Activated CD8-positive, alpha-beta T cell treated with anti-CD3 and anti-CD28 coated beads for 36 hours (primary cell): ENCODE results near the gene EEIG2. TPM values are rescaled to one million over a fixed set of nuclear protein-coding genes. Genes with fewer than 3 reads are reported as not detected.

ENCODE experiments used
- ATAC-seq: fragments of 200-7000 bp; cut with Tn5 transposase; one replicate; pipeline ENCODE4 v1.10.0; 2021; ENCODE audit warnings: mild to moderate bottlenecking, moderate library complexity
- CTCF ChIA-PET: fragments of 350-600 bp; sonication (Branson Sonifier 250); formaldehyde crosslinking; loops from one replicate; lab custom pipeline; 2021; ENCODE audit warnings: antibody characterized with exemption; lab: Charles Lee
- POLR2A ChIA-PET: fragments of 350-600 bp; sonication (Branson Sonifier 250); formaldehyde crosslinking; loops from one replicate; lab custom pipeline; 2021; ENCODE audit warnings: antibody characterized with exemption; lab: Charles Lee
- DNase-seq: peaks from one replicate; pipeline ENCODE4 v3.0.0-alpha.2; 2020
- H3K27ac Mint-ChIP-seq: one replicate; pipeline ENCODE4 v1.8.0; 2021; ENCODE audit warnings: mild to moderate bottlenecking, mixed read lengths
- H3K27me3 Mint-ChIP-seq: one replicate; pipeline ENCODE4 v1.8.0; 2021; ENCODE audit warnings: mixed read lengths
- H3K36me3 Mint-ChIP-seq: one replicate; pipeline ENCODE4 v1.8.0; 2021; ENCODE audit warnings: low read depth, mixed read lengths
- H3K4me1 Mint-ChIP-seq: one replicate; pipeline ENCODE4 v1.8.0; 2021; ENCODE audit warnings: low read depth, mixed read lengths
- H3K4me3 Mint-ChIP-seq: one replicate; pipeline ENCODE4 v1.8.0; 2021; ENCODE audit warnings: mild to moderate bottlenecking, moderate library complexity, mixed read lengths
- H3K9me3 Mint-ChIP-seq: one replicate; pipeline ENCODE4 v1.8.0; 2021; ENCODE audit warnings: mixed read lengths
- CTCF ChIP-seq: fragments of 200-600 bp; IDR thresholded peaks from one replicate; pipeline ENCODE4 v1.8.0; 2022; ENCODE audit warnings: antibody characterized with exemption, mild to moderate bottlenecking
- intact Hi-C: fragments of 100-400 bp; cut with micrococcal nuclease; formaldehyde crosslinking; loops from one replicate; pipeline ENCODE4 v1.10.0; 2022
- total RNA-seq, 2 experiments: library from RNA; stranded (reverse); gene quantifications; one replicate each; pipeline ENCODE4 v1.2.3, GENCODE V29; 2021

Gene EEIG2
- total RNA-seq, 2 experiments from 2014 or later, result 10.4 to 12.6 TPM

- Mint-ChIP-seq H3K4me1 (peaks cover 43% of the 10 kb centered on the region), H3K27ac (no peak overlapping the region), H3K4me3 (no peak overlapping the region), H3K27me3 (no peaks in the 10 kb centered on the region), H3K36me3 (peaks cover 3% of the 10 kb centered on the region), H3K9me3 (peaks cover 5% of the 10 kb centered on the region)
- CTCF ChIA-PET, result interaction anchor here (1.6 to 2.1 kb wide), 2 partner anchors 10 to 33 kb away, joined by 3 to 9 read pairs; partner anchors contain the start of gene EEIG2
- DNase-seq, result no peak
- no peak for ATAC-seq
- intact Hi-C loops, result no loop called here
- POLR2A ChIA-PET, result interaction anchor here (1.3 kb wide), 1 partner anchor 84 kb away, joined by 3 read pairs; no protein-coding TSS in a partner anchor
- TF ChIP-seq CTCF, result no peak
Observed at GRCh38 chr1:108593448-108593847, 33.5 kb downstream of the EEIG2 start.

GRCh38 chr1:108595507-108595906 lies 35.6 kb downstream of the EEIG2 start:
- H3K36me3 Mint-ChIP-seq, result peaks cover 3% of the 10 kb centered on the region
- intact Hi-C loops, result no loop called here
- H3K27me3 Mint-ChIP-seq, result no peaks in the 10 kb centered on the region
- peaks cover 5% of the 10 kb centered on the region for H3K9me3 Mint-ChIP-seq
- no peak for TF ChIP-seq CTCF
- POLR2A ChIA-PET, result interaction anchor here (0.5 kb wide), 1 partner anchor 67 kb away, joined by 4 read pairs; no protein-coding TSS in a partner anchor
- peaks cover 28% of the 10 kb centered on the region for H3K4me1 Mint-ChIP-seq
- DNase-seq (no peak), ATAC-seq (no peak)
- no peak overlapping the region for H3K4me3 Mint-ChIP-seq
- H3K27ac Mint-ChIP-seq, result no peak overlapping the region
- CTCF ChIA-PET, result no interaction called here

GRCh38 chr1:108597041-108597440 lies 37.1 kb downstream of the EEIG2 start:
- POLR2A ChIA-PET, result no interaction called here
- Mint-ChIP-seq H3K27me3 (no peaks in the 10 kb centered on the region), H3K4me3 (no peak overlapping the region), H3K4me1 (peaks cover 21% of the 10 kb centered on the region), H3K27ac (no peak overlapping the region), H3K36me3 (peaks cover 3% of the 10 kb centered on the region), H3K9me3 (peaks cover 3% of the 10 kb centered on the region)
- CTCF ChIA-PET, result interaction anchor here (0.6 to 0.9 kb wide), 2 partner anchors 46 to 84 kb away, joined by 3 read pairs; no protein-coding TSS in a partner anchor
- intact Hi-C loops, result no loop called here
- DNase-seq (no peak), ATAC-seq (no peak)
- TF ChIP-seq CTCF, result no peak

- CTCF ChIA-PET, result no interaction called here
- no peak overlapping the region for H3K27ac Mint-ChIP-seq
Observed at GRCh38 chr1:108598340-108598739, 38.4 kb downstream of the EEIG2 start.

More at GRCh38 chr1:108598340-108598739, 38.4 kb downstream of the EEIG2 start:
- ATAC-seq (no peak), DNase-seq (no peak)
- peaks cover 14% of the 10 kb centered on the region for H3K4me1 Mint-ChIP-seq
- POLR2A ChIA-PET, result no interaction called here
- H3K36me3 Mint-ChIP-seq, result no peaks in the 10 kb centered on the region
- H3K9me3 Mint-ChIP-seq, result no peaks in the 10 kb centered on the region
- no peaks in the 10 kb centered on the region for H3K27me3 Mint-ChIP-seq
- intact Hi-C loops, result no loop called here
- no peak for TF ChIP-seq CTCF
- no peak overlapping the region for H3K4me3 Mint-ChIP-seq
